ENCODE data around the gene CDK19. TPM values are rescaled to one million over a fixed set of nuclear protein-coding genes. Genes with fewer than 3 reads are reported as not detected.

Gene CDK19
- total and polyA plus RNA-seq, 2 of the 13 experiments (the other 11 are each of a cell fraction or from before 2014, with no cell fraction given), result 13.4 to 27.0 TPM

- TF ChIP-seq, protein P1, sequence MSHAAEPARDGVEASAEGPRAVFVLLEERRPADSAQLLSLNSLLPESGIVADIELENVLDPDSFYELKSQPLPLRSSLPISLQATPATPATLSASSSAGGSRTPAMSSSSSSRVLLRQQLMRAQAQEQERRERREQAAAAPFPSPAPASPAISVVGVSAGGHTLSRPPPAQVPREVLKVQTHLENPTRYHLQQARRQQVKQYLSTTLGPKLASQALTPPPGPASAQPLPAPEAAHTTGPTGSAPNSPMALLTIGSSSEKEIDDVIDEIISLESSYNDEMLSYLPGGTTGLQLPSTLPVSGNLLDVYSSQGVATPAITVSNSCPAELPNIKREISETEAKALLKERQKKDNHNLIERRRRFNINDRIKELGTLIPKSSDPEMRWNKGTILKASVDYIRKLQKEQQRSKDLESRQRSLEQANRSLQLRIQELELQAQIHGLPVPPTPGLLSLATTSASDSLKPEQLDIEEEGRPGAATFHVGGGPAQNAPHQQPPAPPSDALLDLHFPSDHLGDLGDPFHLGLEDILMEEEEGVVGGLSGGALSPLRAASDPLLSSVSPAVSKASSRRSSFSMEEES (CRISPR knock-in tag; IDR thresholded peaks at IDR 0.05), result no peak
- no peak for TF ChIP-seq MTA3 (CRISPR knock-in tag; IDR thresholded peaks at IDR 0.05)
- no peak for TF ChIP-seq RBM39 (IDR thresholded peaks at IDR 0.05; ENCODE audit: low read depth, low read length, poor library complexity, severe bottlenecking)
- no peak for TF ChIP-seq KLF16 (CRISPR knock-in tag; IDR thresholded peaks at IDR 0.05)
- no peak for TF ChIP-seq HOMEZ (CRISPR knock-in tag; IDR thresholded peaks at IDR 0.05; ENCODE audit: low read depth)
- TF ChIP-seq ZBTB7B (CRISPR knock-in tag; IDR thresholded peaks at IDR 0.05), result no peak
- TF ChIP-seq NFYC (CRISPR knock-in tag; IDR thresholded peaks at IDR 0.05), result no peak
- no peak for TF ChIP-seq BHLHE40 (IDR thresholded peaks at IDR 0.05; ENCODE audit: low read length)
- no peak for TF ChIP-seq ZC3H13 (CRISPR knock-in tag; IDR thresholded peaks at IDR 0.05)
- no peak for TF ChIP-seq ZNF563 (CRISPR knock-in tag; IDR thresholded peaks at IDR 0.05)
- TF ChIP-seq SCMH1 (CRISPR knock-in tag; IDR thresholded peaks at IDR 0.05; ENCODE audit: borderline replicate concordance), result no peak
- TF ChIP-seq, protein P2, sequence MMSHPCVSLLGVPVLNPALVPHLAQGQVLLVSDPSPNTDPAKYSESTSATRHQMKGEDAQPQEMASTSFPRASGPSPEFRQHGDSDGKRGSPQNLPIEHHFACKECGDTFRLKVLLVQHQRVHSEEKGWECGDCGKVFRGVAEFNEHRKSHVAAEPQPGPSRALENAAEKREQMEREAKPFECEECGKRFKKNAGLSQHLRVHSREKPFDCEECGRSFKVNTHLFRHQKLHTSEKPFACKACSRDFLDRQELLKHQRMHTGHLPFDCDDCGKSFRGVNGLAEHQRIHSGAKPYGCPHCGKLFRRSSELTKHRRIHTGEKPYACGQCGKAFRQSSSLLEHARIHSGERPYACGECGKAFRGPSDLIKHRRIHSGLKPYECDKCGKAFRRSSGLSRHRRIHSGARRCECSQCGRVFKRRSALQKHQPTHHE (CRISPR knock-in tag; IDR thresholded peaks at IDR 0.05; ENCODE audit: borderline replicate concordance), result no peak
- TF ChIP-seq, protein P3, sequence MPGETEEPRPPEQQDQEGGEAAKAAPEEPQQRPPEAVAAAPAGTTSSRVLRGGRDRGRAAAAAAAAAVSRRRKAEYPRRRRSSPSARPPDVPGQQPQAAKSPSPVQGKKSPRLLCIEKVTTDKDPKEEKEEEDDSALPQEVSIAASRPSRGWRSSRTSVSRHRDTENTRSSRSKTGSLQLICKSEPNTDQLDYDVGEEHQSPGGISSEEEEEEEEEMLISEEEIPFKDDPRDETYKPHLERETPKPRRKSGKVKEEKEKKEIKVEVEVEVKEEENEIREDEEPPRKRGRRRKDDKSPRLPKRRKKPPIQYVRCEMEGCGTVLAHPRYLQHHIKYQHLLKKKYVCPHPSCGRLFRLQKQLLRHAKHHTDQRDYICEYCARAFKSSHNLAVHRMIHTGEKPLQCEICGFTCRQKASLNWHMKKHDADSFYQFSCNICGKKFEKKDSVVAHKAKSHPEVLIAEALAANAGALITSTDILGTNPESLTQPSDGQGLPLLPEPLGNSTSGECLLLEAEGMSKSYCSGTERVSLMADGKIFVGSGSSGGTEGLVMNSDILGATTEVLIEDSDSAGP (CRISPR knock-in tag; IDR thresholded peaks at IDR 0.05; ENCODE audit: borderline replicate concordance), result no peak
- no peak for TF ChIP-seq ZNF326 (CRISPR knock-in tag; IDR thresholded peaks at IDR 0.05; ENCODE audit: borderline replicate concordance)
- no peak for TF ChIP-seq ZNF724P (CRISPR knock-in tag; IDR thresholded peaks at IDR 0.05; ENCODE audit: borderline replicate concordance)
- no peak for TF ChIP-seq TBP (CRISPR knock-in tag; IDR thresholded peaks at IDR 0.05)
- TF ChIP-seq HIVEP1 (CRISPR knock-in tag; IDR thresholded peaks at IDR 0.05), result no peak
- TF ChIP-seq FOXM1 (CRISPR knock-in tag; IDR thresholded peaks at IDR 0.05), result no peak
- no peak for TF ChIP-seq NCOA1 (CRISPR knock-in tag; IDR thresholded peaks at IDR 0.05)
- no peak for TF ChIP-seq SP4 (CRISPR knock-in tag; IDR thresholded peaks at IDR 0.05)
- no peak for TF ChIP-seq RELA (CRISPR knock-in tag; IDR thresholded peaks at IDR 0.05)
- TF ChIP-seq ZNF547 (CRISPR knock-in tag; IDR thresholded peaks at IDR 0.05), result 0 out of 2 replicates have a peak, but pooled peaks have one; percentile 37
These were observed 254.3 kb downstream of the CDK19 start (continued) for GRCh38 chr6:110561008-110561396.

Data from HepG2 (cell line).